K562 (cell line): ENCODE data around the gene AFDN. TPM values are rescaled to one million over a fixed set of nuclear protein-coding genes. Genes with fewer than 3 reads are reported as not detected.

Experiments
- ATAC-seq: fragments of 200-7000 bp; cut with Tn5 transposase; 3 replicates; pipeline ENCODE4 v1.9.1; 2020; ENCODE audit warnings: moderate library complexity
- BruUV-seq: library from RNA; stranded (reverse); fragments of 400-500 nt; replicated peaks from 2 replicates; lab custom pipeline; 2021; lab: Mats Ljungman, UMichigan
- CTCF ChIA-PET: fragments of 300-600 bp; formaldehyde crosslinking; extraction: SDS; loops from one replicate; lab custom pipeline; 2021; ENCODE audit warnings: low intra/inter-chr PET ratio; lab: Yijun Ruan, JAX
- POLR2A ChIA-PET: fragments of 300-600, 350-650 bp; sonication (Branson Sonifier 250); formaldehyde crosslinking; extraction: SDS; loops from one replicate; lab custom pipeline; 2021; ENCODE audit warnings: antibody characterized with exemption, inconsistent platforms; lab: Yijun Ruan, JAX
- DNase-seq, 4 experiments: peaks; one replicate each; pipeline versions ENCODE4 v3.0.0 to v3.0.0-alpha.2; 2011 to 2018; ENCODE audit warnings: low spot score in 3 of 4, mixed read lengths in 3 of 4; ENCODE audit errors: extremely low read depth in 1 of 4
- FAIRE-seq: peaks from 2 replicates; lab custom pipeline; 2011; peaks lifted over from hg19 to GRCh38; lab: Jason Lieb, UNC
- H2AFZ ChIP-seq: 2 replicates; pipeline ENCODE4 v1.6.0; 2011; ENCODE audit warnings: low read depth, low read length, control low read depth, inconsistent platforms
- H3K27ac ChIP-seq: fragments of 200-600 bp; 3 replicates; pipeline ENCODE4 v1.8.0; 2011; ENCODE audit warnings: low read depth, mild to moderate bottlenecking, control low read depth, inconsistent platforms, low read length, moderate library complexity, mixed read lengths; ENCODE audit errors: extremely low read depth
- H3K27me3 ChIP-seq, 2 experiments: fragments of 300-600 bp in 1 of 2; 2 replicates in 1 of 2; 3 replicates in 1 of 2; pipeline versions ENCODE4 v1.6.0 to v1.8.0; 2011; ENCODE audit warnings: inconsistent platforms in 2 of 2, low read length in 2 of 2, mild to moderate bottlenecking in 1 of 2, mixed read lengths in 1 of 2, moderate library complexity in 1 of 2; ENCODE audit not compliant: control insufficient read depth in 2 of 2, insufficient read depth in 2 of 2
- H3K36me3 ChIP-seq: fragments of 300-600 bp; 3 replicates; pipeline ENCODE4 v1.8.0; 2011; ENCODE audit warnings: mild to moderate bottlenecking, low read length, inconsistent platforms; ENCODE audit not compliant: control insufficient read depth, insufficient read depth
- H3K4me1 ChIP-seq, 2 experiments: fragments of 200-600 bp in 1 of 2; replicated peaks in 1 of 2; 2 replicates in 1 of 2; 3 replicates in 1 of 2; pipeline versions ENCODE4 v1.5.1 to v1.8.0; 2011; ENCODE audit warnings: inconsistent platforms in 2 of 2, low read length in 2 of 2, mild to moderate bottlenecking in 1 of 2, mixed read lengths in 1 of 2, moderate library complexity in 1 of 2; ENCODE audit not compliant: control insufficient read depth in 2 of 2, insufficient read depth in 2 of 2
- H3K4me2 ChIP-seq: 2 replicates; pipeline ENCODE4 v1.6.1; 2011; ENCODE audit warnings: low read length, control low read depth, inconsistent platforms, mixed read lengths; ENCODE audit not compliant: insufficient read depth
- H3K4me3 ChIP-seq: fragments of 200-600 bp; sonication (generic), shearing (Covaris generic); 2 replicates; pipeline ENCODE4 v1.5.1; 2016; ENCODE audit warnings: control low read depth, inconsistent platforms
- H3K79me2 ChIP-seq: fragments of 200-600 bp; 3 replicates; pipeline ENCODE4 v1.8.0; 2011; ENCODE audit warnings: low read length, inconsistent platforms; ENCODE audit not compliant: control insufficient read depth, insufficient read depth
- H3K9ac ChIP-seq, 2 experiments: 2 replicates each; pipeline versions ENCODE4 v1.6.0 to v1.6.1; 2011; ENCODE audit warnings: low read depth in 2 of 2, low read length in 2 of 2, control low read depth in 1 of 2, inconsistent platforms in 1 of 2, mild to moderate bottlenecking in 1 of 2, mixed read lengths in 1 of 2; ENCODE audit not compliant: insufficient read depth in 1 of 2
- H3K9me1 ChIP-seq: one replicate; pipeline ENCODE4 v1.6.0; 2011; ENCODE audit warnings: inconsistent platforms, mild to moderate bottlenecking, low read length, moderate library complexity; ENCODE audit not compliant: control insufficient read depth, insufficient read depth
- H3K9me3 ChIP-seq: replicated peaks from 2 replicates; pipeline ENCODE4 v1.5.1; 2011; ENCODE audit warnings: low read depth, low read length, inconsistent platforms; ENCODE audit not compliant: control insufficient read depth, insufficient read depth
- H4K20me1 ChIP-seq: replicated peaks from 2 replicates; pipeline ENCODE4 v1.6.1; 2011; ENCODE audit warnings: low read length, inconsistent platforms, mixed read lengths; ENCODE audit not compliant: control insufficient read depth, insufficient read depth
- CBX3 ChIP-seq, 2 experiments: IDR thresholded peaks; 1 replicate in 1 of 2; 2 replicates in 1 of 2; pipeline ENCODE4 v1.6.1; 2012; ENCODE audit warnings: inconsistent platforms in 2 of 2, low read length in 2 of 2, borderline replicate concordance in 1 of 2, control low read depth in 1 of 2
- NCOA4 ChIP-seq: fragments of 450-650 bp; IDR thresholded peaks from 2 replicates; pipeline ENCODE4 v1.6.1; 2018; ENCODE audit warnings: mild to moderate bottlenecking; ENCODE audit not compliant: partially characterized antibody
- NFE2L1 ChIP-seq: fragments of 450-650 bp; IDR thresholded peaks from 2 replicates; pipeline ENCODE4 v1.6.1; 2016; ENCODE audit warnings: missing genetic modification characterization, low read depth, mild to moderate bottlenecking, missing compliant biosample characterization, moderate library complexity, borderline replicate concordance
- PML ChIP-seq: IDR thresholded peaks from 2 replicates; pipeline ENCODE4 v1.6.1; 2012; ENCODE audit warnings: low read length, inconsistent platforms
- TEAD4 ChIP-seq, 2 experiments: sonication (generic) in 1 of 2; formaldehyde crosslinking in 1 of 2; IDR thresholded peaks; 2 replicates each; pipeline versions ENCODE4 v1.6.1 to v1.8.0; 2012 to 2022; ENCODE audit warnings: borderline replicate concordance in 1 of 2, inconsistent platforms in 1 of 2, low read length in 1 of 2, mild to moderate bottlenecking in 1 of 2, missing genetic modification reagents in 1 of 2
- THRAP3 ChIP-seq: fragments of 450-650 bp; IDR thresholded peaks from 2 replicates; pipeline ENCODE4 v1.6.1; 2016; ENCODE audit warnings: mild to moderate bottlenecking, inconsistent platforms, borderline replicate concordance
- ZNF121 ChIP-seq: sonication (generic); formaldehyde crosslinking; conservative IDR thresholded peaks from 2 replicates; pipeline ENCODE4 v1.8.0; 2022; ENCODE audit warnings: missing genetic modification reagents
- WGBS: fragments of 100-300 bp; shearing (Covaris generic); methylation state at CpG from one replicate; pipeline ENCODE4 v1.1.6; 2016; ENCODE audit warnings: low coverage, mixed read lengths; ENCODE audit not compliant: insufficient coverage; ENCODE audit errors: missing lambda C conversion rate; 5-methylcytosine and 5-hydroxymethylcytosine counted together
- in situ Hi-C: fragments of 300-500 bp; cut with MboI; formaldehyde crosslinking; loops from 4 replicates; pipeline ENCODE4 v1.15.0; 2018; ENCODE audit warnings: inconsistent platforms, mixed read lengths
- intact Hi-C: fragments of 100-400 bp; cut with micrococcal nuclease; formaldehyde crosslinking; loops from 2 replicates; pipeline ENCODE4 v1.14.2; 2022
- polyA plus RNA-seq, 8 experiments: library from polyadenylated mRNA; depleted of rRNA in 4 of 8; stranded (reverse) in 5 of 8; unstranded in 3 of 8; fragments of >200 nt; fragmentation: Nextera tagmentation in 2 of 8; fragmentation: Illumina TruSeq in 1 of 8; extraction: Ambion mirVana in 2 of 8; extraction: Trizol in 1 of 8; gene quantifications; 2 replicates each; pipeline versions ENCODE4 v1.2.1 to v1.2.3, GENCODE V29; 2011 to 2014; ENCODE audit warnings: inconsistent platforms in 1 of 8, missing spikeins in 1 of 8
- total RNA-seq, 7 experiments: library from RNA; depleted of rRNA in 6 of 7; stranded (reverse); fragments of >200 nt in 6 of 7; fragmentation: Illumina TruSeq in 2 of 7; extraction: Trizol in 2 of 7; gene quantifications; 2 replicates each; pipeline versions ENCODE4 v1.2.1 to v1.2.3, GENCODE V29; 2011 to 2021; ENCODE audit warnings: low replicate concordance in 1 of 7
- TF ChIP-seq, protein P1 (sequence below): fragments of 450-650 bp; formaldehyde crosslinking; IDR thresholded peaks from 2 replicates; pipeline ENCODE4 v1.4.0; 2020; ENCODE audit warnings: mild to moderate bottlenecking

The AFDN gene
- total and polyA plus RNA-seq, 9 of the 15 experiments (the other 6 are each of a cell fraction or from before 2014, with no cell fraction given), result 7.2 to 129 (median 105) TPM

- Histone ChIP-seq H3K79me2 (no peaks in the 10 kb centered on the region), H3K9me3 (no peaks in the 10 kb centered on the region), H3K9ac (no peak overlapping the region), H2AFZ (no peak overlapping the region), H3K27ac (no peak overlapping the region), H3K4me1 (peaks cover 0 to 4% of the 10 kb centered on the region in 2 experiments; a peak in 1 of 5 replicates), H3K4me3 (no peak overlapping the region), H3K27me3 (no peaks in the 10 kb centered on the region), H3K4me2 (no peak overlapping the region), H3K9me1 (no peaks in the 10 kb centered on the region), H3K36me3 (peaks cover 51% of the 10 kb centered on the region), H4K20me1 (0 out of 2 replicates have a peak, but pooled peaks cover 5% of the 10 kb centered on the region)
- FAIRE-seq (no peak), DNase-seq (no peak), ATAC-seq (no peak)
- intact Hi-C loops (no loop called here), in situ Hi-C loops (no loop called here)
- 83% methylated on average over 6 of the region's 6 CpGs for WGBS
- TF ChIP-seq PML, result no peak
- TF ChIP-seq TEAD4 (IDR thresholded peaks at IDR 0.05; ENCODE audit: low read length), result no peak
- no peak for TF ChIP-seq TEAD4 (CRISPR knock-in tag; IDR thresholded peaks at IDR 0.05; ENCODE audit: borderline replicate concordance)
- TF ChIP-seq CBX3 (IDR thresholded peaks at IDR 0.05; ENCODE audit: borderline replicate concordance in 1 of 2, low read length in 2 of 2), result no peak
- no peak for TF ChIP-seq ZNF121 (CRISPR knock-in tag)
- TF ChIP-seq NFE2L1, result no peak
- TF ChIP-seq NCOA4, result no peak
- ChIA-PET CTCF (no interaction called here), POLR2A (interaction anchor here (1.4 kb wide), 1 partner anchor 23 kb away, joined by 4 read pairs; no protein-coding TSS in a partner anchor)
- no TSS peak for BruUV-seq
Observed at GRCh38 chr6:167957626-167958025, 130.9 kb downstream of the AFDN start.

GRCh38 chr6:167960579-167960978, 133.9 kb downstream of the AFDN start:
- no peaks in the 10 kb centered on the region for H3K9me1 ChIP-seq
- no peak overlapping the region for H3K27ac ChIP-seq
- no peak overlapping the region for H2AFZ ChIP-seq
- ChIA-PET CTCF (no interaction called here), POLR2A (no interaction called here)
- peaks cover 62% of the 10 kb centered on the region; the same call in 2 of the 3 replicates for H3K36me3 ChIP-seq
- intact Hi-C loops (no loop called here), in situ Hi-C loops (no loop called here)
- no peak overlapping the region for H3K4me3 ChIP-seq
- FAIRE-seq (no peak), DNase-seq (no peak), ATAC-seq (no peak)
- WGBS, result 89% methylated on average over 5 of the region's 5 CpGs
- no peak overlapping the region for H3K9ac ChIP-seq
- H3K79me2 ChIP-seq, result no peaks in the 10 kb centered on the region
- H3K9me3 ChIP-seq, result no peaks in the 10 kb centered on the region
- no peaks in the 10 kb centered on the region for H3K27me3 ChIP-seq
- no peak for TF ChIP-seq THRAP3
- TF ChIP-seq, protein P1, sequence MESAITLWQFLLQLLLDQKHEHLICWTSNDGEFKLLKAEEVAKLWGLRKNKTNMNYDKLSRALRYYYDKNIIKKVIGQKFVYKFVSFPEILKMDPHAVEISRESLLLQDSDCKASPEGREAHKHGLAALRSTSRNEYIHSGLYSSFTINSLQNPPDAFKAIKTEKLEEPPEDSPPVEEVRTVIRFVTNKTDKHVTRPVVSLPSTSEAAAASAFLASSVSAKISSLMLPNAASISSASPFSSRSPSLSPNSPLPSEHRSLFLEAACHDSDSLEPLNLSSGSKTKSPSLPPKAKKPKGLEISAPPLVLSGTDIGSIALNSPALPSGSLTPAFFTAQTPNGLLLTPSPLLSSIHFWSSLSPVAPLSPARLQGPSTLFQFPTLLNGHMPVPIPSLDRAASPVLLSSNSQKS (CRISPR knock-in tag), result no peak
- BruUV-seq, result no TSS peak
- no peak overlapping the region for H3K4me2 ChIP-seq
- peaks cover 0 to 7% of the 10 kb centered on the region in 2 experiments; a peak in 1 of 5 replicates for H3K4me1 ChIP-seq
- no peaks in the 10 kb centered on the region for H4K20me1 ChIP-seq
